ENCODE measurements around the gene PLCXD3. TPM values are rescaled to one million over a fixed set of nuclear protein-coding genes. Genes with fewer than 3 reads are reported as not detected.

Gene PLCXD3
- total and polyA plus RNA-seq, 2 of the 8 experiments (the other 6 are each of a cell fraction or from before 2014, with no cell fraction given) = 0.03 to 0.07 TPM

DNA sequence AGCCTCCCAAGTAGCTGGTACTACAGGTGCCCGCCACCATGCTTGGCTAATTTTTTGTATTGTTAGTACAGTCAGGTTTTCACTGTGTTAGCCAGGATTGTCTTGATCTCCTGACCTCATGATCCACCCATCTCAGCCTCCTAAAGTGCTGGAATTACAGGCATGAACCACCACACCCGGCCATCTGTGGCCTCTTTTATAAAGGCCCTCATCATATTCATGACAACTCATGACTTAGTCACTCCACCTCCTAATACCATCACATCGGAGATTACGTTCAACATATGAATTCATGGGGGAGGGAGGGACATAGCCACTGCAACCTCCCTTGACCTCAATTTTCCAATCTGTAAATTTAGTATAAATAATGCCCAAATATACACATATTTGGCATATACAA is 27.2 kb upstream of the PLCXD3 start:
- H3K27ac ChIP-seq (ENCODE audit: low read depth, low read length) = no peak overlapping the region
- H3K4me1 ChIP-seq (replicated peaks in 1 of 4; ENCODE audit: control insufficient read depth in 3 of 4, insufficient read depth in 4 of 4, low read length in 3 of 4) = no peaks in the 10 kb centered on the region
- no peaks in the 10 kb centered on the region for H3K23me2 ChIP-seq (ENCODE audit: low read depth, low read length)
- no peak overlapping the region for H3K4ac ChIP-seq (replicated peaks; ENCODE audit: insufficient read length, low read depth, low read length)
- no peaks in the 10 kb centered on the region for H3K79me2 ChIP-seq (ENCODE audit: control insufficient read depth in 1 of 2, insufficient read depth in 2 of 2, low read length in 2 of 2)
- no peak overlapping the region for H3K4me2 ChIP-seq (ENCODE audit: insufficient read depth in 1 of 2, low read depth in 2 of 2, low read length in 2 of 2)
- H2AFZ ChIP-seq (ENCODE audit: low read length) = no peak overlapping the region
- no peak overlapping the region for H3K56ac ChIP-seq (replicated peaks; ENCODE audit: insufficient read length, low read depth, low read length)
- no peak overlapping the region for H2AK5ac ChIP-seq (ENCODE audit: low read depth, low read length)
- no peak overlapping the region for H3K9ac ChIP-seq (replicated peaks in 1 of 4; ENCODE audit: extremely low read depth in 1 of 4, low read depth in 3 of 4, low read length in 3 of 4)
- no peaks in the 10 kb centered on the region for H3K79me1 ChIP-seq (ENCODE audit: low read depth, low read length)
- H4K91ac ChIP-seq (replicated peaks; ENCODE audit: insufficient read length, low read length) = no peak overlapping the region
- H2BK5ac ChIP-seq (ENCODE audit: low read depth, low read length) = no peak overlapping the region
- H3K18ac ChIP-seq (ENCODE audit: extremely low read depth, low read length) = no peak overlapping the region
- H3K23ac ChIP-seq (ENCODE audit: insufficient read length) = no peak overlapping the region
- DNase-seq (ENCODE audit: low read depth in 1 of 2, low spot score in 2 of 2) (no peak), FAIRE-seq (no peak)
- H4K5ac ChIP-seq (ENCODE audit: insufficient read length, low read depth, low read length) = no peak overlapping the region
- H2BK12ac ChIP-seq (ENCODE audit: low read depth, low read length) = no peak overlapping the region
- H2BK120ac ChIP-seq (replicated peaks; ENCODE audit: low read depth, low read length) = no peak overlapping the region
- no peak overlapping the region for H3K14ac ChIP-seq (ENCODE audit: insufficient read length)
- 84% methylated on average over 4 of the region's 4 CpGs; no CpG with 5 or more reads in 1 of the 2 experiments for WGBS, 2 experiments (ENCODE audit: extremely low coverage in 1 of 2, insufficient coverage in 1 of 2, insufficient read length in 1 of 2, insufficient replicate concordance in 2 of 2, low coverage in 1 of 2, low lambda C conversion rate in 2 of 2, missing lambda C conversion rate in 1 of 2)
- H2BK15ac ChIP-seq (ENCODE audit: low read length) = no peak overlapping the region
- no peaks in the 10 kb centered on the region for H3K36me3 ChIP-seq (ENCODE audit: control insufficient read depth in 2 of 4, insufficient read depth in 4 of 4, low read length in 3 of 4)
- no peaks in the 10 kb centered on the region for H3K9me3 ChIP-seq (ENCODE audit: insufficient read depth in 2 of 2, low read depth in 1 of 2, low read length in 1 of 2)
- no peak overlapping the region for H2BK20ac ChIP-seq (ENCODE audit: low read length)
- POLR2A ChIA-PET (ENCODE audit: partially characterized antibody) = no interaction called here
- no peak overlapping the region for H4K8ac ChIP-seq (ENCODE audit: extremely low read depth, insufficient read depth, low read length)
- H3K4me3 ChIP-seq (ENCODE audit: extremely low read depth in 1 of 4, insufficient read depth in 2 of 4, low read depth in 3 of 4, low read length in 4 of 4) = no peak overlapping the region
- H3K27me3 ChIP-seq (replicated peaks in 1 of 4; ENCODE audit: control insufficient read depth in 3 of 4, extremely low read depth in 1 of 4, insufficient read depth in 3 of 4, low read length in 3 of 4) = no peaks in the 10 kb centered on the region; a peak in 1 of 7 replicates
- no peaks in the 10 kb centered on the region for H4K20me1 ChIP-seq (replicated peaks in 1 of 2; ENCODE audit: control insufficient read depth in 1 of 2, insufficient read depth in 2 of 2, low read length in 2 of 2)
- CTCF ChIA-PET (ENCODE audit: partially characterized antibody) = interaction anchor here (0.7 to 1.1 kb wide), 4 partner anchors 23 to 1335 kb away, joined by 3 to 4 read pairs (median 3); no protein-coding TSS in a partner anchor
- no peak for TF ChIP-seq GTF2F1 (IDR thresholded peaks at IDR 0.05; ENCODE audit: borderline replicate concordance, low read depth, low read length)
- TF ChIP-seq EZH2 (IDR thresholded peaks at IDR 0.05; ENCODE audit: low read depth, low read length, severe bottlenecking) = no peak
- TF ChIP-seq SIRT6 (IDR thresholded peaks at IDR 0.05; ENCODE audit: low read length) = no peak
- no peak for TF ChIP-seq HDAC6 (IDR thresholded peaks at IDR 0.05; ENCODE audit: low read depth, low read length)
- no peak for TF ChIP-seq SP1 (IDR thresholded peaks at IDR 0.05; ENCODE audit: low read depth, low read length)
- no peak for TF ChIP-seq KDM4A (IDR thresholded peaks at IDR 0.05; ENCODE audit: low read depth, low read length, severe bottlenecking)
- no peak for TF ChIP-seq SP4 (IDR thresholded peaks at IDR 0.05; ENCODE audit: low read length)
- no peak for TF ChIP-seq NANOG (IDR thresholded peaks at IDR 0.05; ENCODE audit: insufficient read depth, low read depth, low read length, poor library complexity, severe bottlenecking)
- no peak for TF ChIP-seq RFX5 (IDR thresholded peaks at IDR 0.05; ENCODE audit: borderline replicate concordance, low read depth, low read length)
- TF ChIP-seq EP300 (IDR thresholded peaks at IDR 0.05; ENCODE audit: borderline replicate concordance in 1 of 2, low read depth in 2 of 2, low read length in 2 of 2) = no peak
- no peak for TF ChIP-seq BRCA1 (IDR thresholded peaks at IDR 0.05; ENCODE audit: low read depth, low read length)
